K562 (cell line): ENCODE results near the gene NMT1. TPM values are rescaled to one million over a fixed set of nuclear protein-coding genes. Genes with fewer than 3 reads are reported as not detected.

Source experiments
- ATAC-seq: fragments of 200-7000 bp; cut with Tn5 transposase; 3 replicates; pipeline ENCODE4 v1.9.1; 2020; ENCODE audit warnings: moderate library complexity
- BruUV-seq: library from RNA; stranded (reverse); fragments of 400-500 nt; replicated peaks from 2 replicates; lab custom pipeline; 2021; lab: Mats Ljungman, UMichigan
- CTCF ChIA-PET: fragments of 300-600 bp; formaldehyde crosslinking; extraction: SDS; loops from one replicate; lab custom pipeline; 2021; ENCODE audit warnings: low intra/inter-chr PET ratio; lab: Yijun Ruan, JAX
- POLR2A ChIA-PET: fragments of 300-600, 350-650 bp; sonication (Branson Sonifier 250); formaldehyde crosslinking; extraction: SDS; loops from one replicate; lab custom pipeline; 2021; ENCODE audit warnings: antibody characterized with exemption, inconsistent platforms; lab: Yijun Ruan, JAX
- DNase-seq, 4 experiments: peaks; one replicate each; pipeline versions ENCODE4 v3.0.0 to v3.0.0-alpha.2; 2011 to 2018; ENCODE audit warnings: low spot score in 3 of 4, mixed read lengths in 3 of 4; ENCODE audit errors: extremely low read depth in 1 of 4
- FAIRE-seq: peaks from 2 replicates; lab custom pipeline; 2011; peaks lifted over from hg19 to GRCh38; lab: Jason Lieb, UNC
- H2AFZ ChIP-seq: 2 replicates; pipeline ENCODE4 v1.6.0; 2011; ENCODE audit warnings: low read depth, low read length, control low read depth, inconsistent platforms
- H3K27ac ChIP-seq: fragments of 200-600 bp; 3 replicates; pipeline ENCODE4 v1.8.0; 2011; ENCODE audit warnings: low read depth, mild to moderate bottlenecking, control low read depth, inconsistent platforms, low read length, moderate library complexity, mixed read lengths; ENCODE audit errors: extremely low read depth
- H3K27me3 ChIP-seq, 2 experiments: fragments of 300-600 bp in 1 of 2; 2 replicates in 1 of 2; 3 replicates in 1 of 2; pipeline versions ENCODE4 v1.6.0 to v1.8.0; 2011; ENCODE audit warnings: inconsistent platforms in 2 of 2, low read length in 2 of 2, mild to moderate bottlenecking in 1 of 2, mixed read lengths in 1 of 2, moderate library complexity in 1 of 2; ENCODE audit not compliant: control insufficient read depth in 2 of 2, insufficient read depth in 2 of 2
- H3K36me3 ChIP-seq: fragments of 300-600 bp; 3 replicates; pipeline ENCODE4 v1.8.0; 2011; ENCODE audit warnings: mild to moderate bottlenecking, low read length, inconsistent platforms; ENCODE audit not compliant: control insufficient read depth, insufficient read depth
- H3K4me1 ChIP-seq, 2 experiments: fragments of 200-600 bp in 1 of 2; replicated peaks in 1 of 2; 2 replicates in 1 of 2; 3 replicates in 1 of 2; pipeline versions ENCODE4 v1.5.1 to v1.8.0; 2011; ENCODE audit warnings: inconsistent platforms in 2 of 2, low read length in 2 of 2, mild to moderate bottlenecking in 1 of 2, mixed read lengths in 1 of 2, moderate library complexity in 1 of 2; ENCODE audit not compliant: control insufficient read depth in 2 of 2, insufficient read depth in 2 of 2
- H3K4me2 ChIP-seq: 2 replicates; pipeline ENCODE4 v1.6.1; 2011; ENCODE audit warnings: low read length, control low read depth, inconsistent platforms, mixed read lengths; ENCODE audit not compliant: insufficient read depth
- H3K4me3 ChIP-seq: fragments of 200-600 bp; sonication (generic), shearing (Covaris generic); 2 replicates; pipeline ENCODE4 v1.5.1; 2016; ENCODE audit warnings: control low read depth, inconsistent platforms
- H3K79me2 ChIP-seq: fragments of 200-600 bp; 3 replicates; pipeline ENCODE4 v1.8.0; 2011; ENCODE audit warnings: low read length, inconsistent platforms; ENCODE audit not compliant: control insufficient read depth, insufficient read depth
- H3K9ac ChIP-seq, 2 experiments: 2 replicates each; pipeline versions ENCODE4 v1.6.0 to v1.6.1; 2011; ENCODE audit warnings: low read depth in 2 of 2, low read length in 2 of 2, control low read depth in 1 of 2, inconsistent platforms in 1 of 2, mild to moderate bottlenecking in 1 of 2, mixed read lengths in 1 of 2; ENCODE audit not compliant: insufficient read depth in 1 of 2
- H3K9me1 ChIP-seq: one replicate; pipeline ENCODE4 v1.6.0; 2011; ENCODE audit warnings: inconsistent platforms, mild to moderate bottlenecking, low read length, moderate library complexity; ENCODE audit not compliant: control insufficient read depth, insufficient read depth
- H3K9me3 ChIP-seq: replicated peaks from 2 replicates; pipeline ENCODE4 v1.5.1; 2011; ENCODE audit warnings: low read depth, low read length, inconsistent platforms; ENCODE audit not compliant: control insufficient read depth, insufficient read depth
- H4K20me1 ChIP-seq: replicated peaks from 2 replicates; pipeline ENCODE4 v1.6.1; 2011; ENCODE audit warnings: low read length, inconsistent platforms, mixed read lengths; ENCODE audit not compliant: control insufficient read depth, insufficient read depth
- MBD1 ChIP-seq: fragments of 250-450 bp; sonication (Bioruptor Pico); IDR thresholded peaks from 2 replicates; pipeline ENCODE4 v1.8.0; 2022; ENCODE audit warnings: inconsistent platforms
- NFE2 ChIP-seq: IDR thresholded peaks from 2 replicates; pipeline ENCODE4 v1.6.1; 2014; ENCODE audit warnings: antibody characterized with exemption, low read depth
- SP2 ChIP-seq: IDR thresholded peaks from 2 replicates; pipeline ENCODE4 v1.6.1; 2011; ENCODE audit warnings: mild to moderate bottlenecking, low read depth, low read length, moderate library complexity; ENCODE audit not compliant: poor library complexity, severe bottlenecking; ENCODE audit errors: extremely low read depth
- ZNF184 ChIP-seq: sonication (generic); formaldehyde crosslinking; IDR thresholded peaks from 2 replicates; pipeline ENCODE4 v1.5.0; 2020; ENCODE audit warnings: missing genetic modification reagents
- ZNF324 ChIP-seq: fragments of 250-450 bp; sonication (Bioruptor Pico); IDR thresholded peaks from 2 replicates; pipeline ENCODE4 v1.4.0; 2020; ENCODE audit warnings: mild to moderate bottlenecking
- ZNF639 ChIP-seq, 2 experiments: fragments of 200-800 bp in 1 of 2; sonication (Bioruptor generic) in 1 of 2; sonication (generic) in 1 of 2; formaldehyde crosslinking in 1 of 2; IDR thresholded peaks in 1 of 2; conservative IDR thresholded peaks in 1 of 2; 2 replicates each; pipeline versions ENCODE4 v1.5.0 to v1.6.1; 2016 to 2020; ENCODE audit warnings: missing compliant biosample characterization in 1 of 2, missing genetic modification characterization in 1 of 2, missing genetic modification reagents in 1 of 2
- ZNF740 ChIP-seq, 3 experiments: fragments of 200-800 bp in 1 of 3; sonication (Bioruptor generic) in 1 of 3; sonication (generic) in 1 of 3; formaldehyde crosslinking in 1 of 3; IDR thresholded peaks; 2 replicates each; pipeline versions ENCODE4 v1.6.1 to v1.8.0; 2016 to 2022; ENCODE audit warnings: mild to moderate bottlenecking in 2 of 3, missing compliant biosample characterization in 2 of 3, missing genetic modification characterization in 2 of 3, missing genetic modification reagents in 1 of 3
- WGBS: fragments of 100-300 bp; shearing (Covaris generic); methylation state at CpG from one replicate; pipeline ENCODE4 v1.1.6; 2016; ENCODE audit warnings: low coverage, mixed read lengths; ENCODE audit not compliant: insufficient coverage; ENCODE audit errors: missing lambda C conversion rate; 5-methylcytosine and 5-hydroxymethylcytosine counted together
- in situ Hi-C: fragments of 300-500 bp; cut with MboI; formaldehyde crosslinking; loops from 4 replicates; pipeline ENCODE4 v1.15.0; 2018; ENCODE audit warnings: inconsistent platforms, mixed read lengths
- intact Hi-C: fragments of 100-400 bp; cut with micrococcal nuclease; formaldehyde crosslinking; loops from 2 replicates; pipeline ENCODE4 v1.14.2; 2022
- polyA plus RNA-seq, 8 experiments: library from polyadenylated mRNA; depleted of rRNA in 4 of 8; stranded (reverse) in 5 of 8; unstranded in 3 of 8; fragments of >200 nt; fragmentation: Nextera tagmentation in 2 of 8; fragmentation: Illumina TruSeq in 1 of 8; extraction: Ambion mirVana in 2 of 8; extraction: Trizol in 1 of 8; gene quantifications; 2 replicates each; pipeline versions ENCODE4 v1.2.1 to v1.2.3, GENCODE V29; 2011 to 2014; ENCODE audit warnings: inconsistent platforms in 1 of 8, missing spikeins in 1 of 8
- total RNA-seq, 7 experiments: library from RNA; depleted of rRNA in 6 of 7; stranded (reverse); fragments of >200 nt in 6 of 7; fragmentation: Illumina TruSeq in 2 of 7; extraction: Trizol in 2 of 7; gene quantifications; 2 replicates each; pipeline versions ENCODE4 v1.2.1 to v1.2.3, GENCODE V29; 2011 to 2021; ENCODE audit warnings: low replicate concordance in 1 of 7

The NMT1 gene
- total and polyA plus RNA-seq, 9 of the 15 experiments (the other 6 are each of a cell fraction or from before 2014, with no cell fraction given): 86.7 to 569 (median 213) TPM

- no peak for TF ChIP-seq MBD1
- no peak for TF ChIP-seq ZNF324
- TF ChIP-seq ZNF639 (CRISPR knock-in tag; conservative IDR thresholded peaks at IDR 0.05 in 1 of 2, IDR thresholded peaks at IDR 0.05 in 1 of 2): no peak
- no peak for TF ChIP-seq NFE2
- TF ChIP-seq SP2: no peak
Measured at GRCh38 chr17:45117334-45117733, 56.2 kb downstream of the NMT1 start (continued).

GRCh38 chr17:45117848-45118646 is 56.9 kb downstream of the NMT1 start:
- H3K4me2 ChIP-seq: no peak overlapping the region
- ChIA-PET CTCF (interaction anchor here (0.6 kb wide), 1 partner anchor 292 kb away, joined by 4 read pairs; no protein-coding TSS in a partner anchor), POLR2A (interaction anchor here (0.6 to 2.4 kb wide), 8 partner anchors 13 to 341 kb away, joined by 3 to 14 read pairs (median 4); no protein-coding TSS in a partner anchor)
- H3K9me3 ChIP-seq: no peaks in the 10 kb centered on the region
- BruUV-seq: no TSS peak
- FAIRE-seq: no peak
- H3K4me3 ChIP-seq: no peak overlapping the region
- no peak for ATAC-seq
- 67% methylated on average over 20 of the region's 20 CpGs for WGBS
- H3K9me1 ChIP-seq: no peaks in the 10 kb centered on the region
- no peak overlapping the region for H2AFZ ChIP-seq
- H3K4me1 ChIP-seq: peaks cover 0 to 40% of the 10 kb centered on the region in 2 experiments; a peak in 3 of 5 replicates
- no peaks in the 10 kb centered on the region for H3K27me3 ChIP-seq
- no peaks in the 10 kb centered on the region for H3K36me3 ChIP-seq
- TF ChIP-seq ZNF740 (CRISPR knock-in tag; IDR thresholded peaks at IDR 0.05) (peak; percentile 9; the same call in 1 of the 2 replicates), ZNF740 (tag; IDR thresholded peaks at IDR 0.05) (no peak), ZNF184 (CRISPR knock-in tag) (no peak)
- DNase-seq: no peak
- no peak overlapping the region for H3K27ac ChIP-seq
- H4K20me1 ChIP-seq: no peaks in the 10 kb centered on the region
- peak overlapping the region in 1 of 2 experiments; percentile 35; a peak in 1 of 4 replicates for H3K9ac ChIP-seq
- no peaks in the 10 kb centered on the region for H3K79me2 ChIP-seq
- in situ Hi-C loops (no loop called here), intact Hi-C loops (no loop called here)
